Kidney capillary endothelial cell (primary cell): ENCODE data around the gene TNNI2.
A peak's percentile ranks its signal among the peaks of the same experiment; 100 is the strongest.
"Not testable (repeated sequence)": the region's sequence is repeated elsewhere in the genome, so short reads cannot be mapped to it uniquely, and the experiment has no call there.

Experiments
- DNase-seq: peaks from one replicate; pipeline ENCODE4 v3.0.0-alpha.2; 2018; ENCODE audit warnings: low spot score

Gene TNNI2

GRCh38 chr11:1875093-1875850 lies 36.5 kb downstream of the TNNI2 start:
- DNase-seq: no peak

- not testable (repeated sequence) for DNase-seq
Measured at GRCh38 chr11:1875851-1876301, 37.1 kb downstream of the TNNI2 start.

GRCh38 chr11:1876361-1877063 lies 37.7 kb downstream of the TNNI2 start:
- DNase-seq: peak; percentile 32

GRCh38 chr11:1877211-1878136 lies 38.7 kb downstream of the TNNI2 start:
- no peak for DNase-seq

- DNase-seq: no peak
Measured at GRCh38 chr11:1878137-1879031, 39.6 kb downstream of the TNNI2 start.

- DNase-seq: no peak
Measured at GRCh38 chr11:1879342-1879940, 40.7 kb downstream of the TNNI2 start.

- peak; percentile 31 for DNase-seq
Measured at GRCh38 chr11:1879941-1880720, 41.4 kb downstream of the TNNI2 start.

- DNase-seq: no peak
Measured at GRCh38 chr11:1880746-1881441, 42.1 kb downstream of the TNNI2 start.

- no peak for DNase-seq
Measured at GRCh38 chr11:1881442-1882264, 42.9 kb downstream of the TNNI2 start.

- peak; percentile 71 for DNase-seq
Measured at GRCh38 chr11:1882265-1883238, 43.8 kb downstream of the TNNI2 start.

GRCh38 chr11:1883346-1884302 lies 44.8 kb downstream of the TNNI2 start:
- no peak for DNase-seq

GRCh38 chr11:1884303-1884700 lies 45.5 kb downstream of the TNNI2 start:
- no peak for DNase-seq

- DNase-seq: not testable (repeated sequence)
Measured at GRCh38 chr11:1886551-1886950, 47.8 kb downstream of the TNNI2 start.

- no peak for DNase-seq
Measured at GRCh38 chr11:1887451-1888346, 48.9 kb downstream of the TNNI2 start.

- no peak for DNase-seq
Measured at GRCh38 chr11:1888347-1888753, 49.6 kb downstream of the TNNI2 start.
